T-helper 2 cell treated with Interferon-gamma antibody and Interleukin-4, amounts not matched to agents 100 ng/mL and 5 ng/mL, for 36 hours (primary cell): ENCODE measurements around the gene NCAPD2. TPM values are rescaled to one million over a fixed set of nuclear protein-coding genes. Genes with fewer than 3 reads are reported as not detected.
"Not testable (repeated sequence)": the region's sequence is repeated elsewhere in the genome, so short reads cannot be mapped to it uniquely, and the experiment has no call there.

ENCODE experiments used
- intact Hi-C: fragments of 100-400 bp; cut with micrococcal nuclease; formaldehyde crosslinking; loops from one replicate; pipeline ENCODE4 v1.15.1; 2023
- total RNA-seq: library from RNA; stranded (reverse); gene quantifications from 2 replicates; pipeline ENCODE4 v1.2.3, GENCODE V29; 2022

NCAPD2 gene
- total RNA-seq, 1 donor from 2014 or later = 154 TPM

GRCh38 chr12:6492838-6493496 is 935 bp upstream of the NCAPD2 start, which contains the start of gene MRPL51:
Gene MRPL51 (minus strand): TSS chr12:6493262. CDS start chr12:6493136, 126 bp downstream.
- intact Hi-C loops = loop anchor here (1.0 to 5.0 kb wide), 5 partner anchors 23 to 359 kb away; partner anchors contain the start of genes CDCA3, IFFO1, NOP2 and USP5

GRCh38 chr12:6494258-6494743 is 399 bp downstream of the NCAPD2 start:
- intact Hi-C loops = loop anchor here (1.0 to 5.0 kb wide), 4 partner anchors 40 to 358 kb away; partner anchors contain the start of genes CDCA3, GAPDH, USP5 and ZNF384

- intact Hi-C loops = loop anchor here (1.0 to 5.0 kb wide), 4 partner anchors 39 to 357 kb away; partner anchors contain the start of genes CDCA3, GAPDH, USP5 and ZNF384
These were observed 1.1 kb downstream of the NCAPD2 start for GRCh38 chr12:6494968-6495367.

GRCh38 chr12:6497291-6497690 is 3.4 kb downstream of the NCAPD2 start:
- intact Hi-C loops = not testable (repeated sequence)

GRCh38 chr12:6500466-6500865 is 6.6 kb downstream of the NCAPD2 start:
- intact Hi-C loops = no loop called here

GRCh38 chr12:6507102-6507998 is 13.4 kb downstream of the NCAPD2 start:
- intact Hi-C loops = no loop called here

GRCh38 chr12:6508087-6508486 is 14.2 kb downstream of the NCAPD2 start:
- intact Hi-C loops = no loop called here

GRCh38 chr12:6520186-6520585 is 26.3 kb downstream of the NCAPD2 start:
- intact Hi-C loops = no loop called here

- intact Hi-C loops = no loop called here
These were observed 28.3 kb downstream of the NCAPD2 start for GRCh38 chr12:6522193-6522592.

GRCh38 chr12:6523708-6524107 is 29.8 kb downstream of the NCAPD2 start:
- intact Hi-C loops = no loop called here

- intact Hi-C loops = no loop called here
These were observed 30.7 kb downstream of the NCAPD2 start for GRCh38 chr12:6524648-6525047.

GRCh38 chr12:6526201-6526600 is 32.3 kb downstream of the NCAPD2 start:
- intact Hi-C loops = no loop called here

- intact Hi-C loops = no loop called here
These were observed 33.0 kb downstream of the NCAPD2 start for GRCh38 chr12:6526766-6527525.

GRCh38 chr12:6527711-6528110 is 33.8 kb downstream of the NCAPD2 start:
- intact Hi-C loops = no loop called here

- intact Hi-C loops = no loop called here
These were observed 34.8 kb downstream of the NCAPD2 start for GRCh38 chr12:6528539-6529235.

GRCh38 chr12:6529291-6529737 is 35.4 kb downstream of the NCAPD2 start:
- intact Hi-C loops = no loop called here

- intact Hi-C loops = loop anchor here (5.0 kb wide), 1 partner anchor 132 kb away; the partner anchor contains the start of gene ING4
These were observed 36.8 kb downstream of the NCAPD2 start for GRCh38 chr12:6530576-6531260.

GRCh38 chr12:6532051-6532926 is 38.4 kb downstream of the NCAPD2 start:
- intact Hi-C loops = loop anchor here (5.0 kb wide), 1 partner anchor 130 kb away; the partner anchor contains the start of gene ING4
